ENCODE measurements around the gene GPR55. TPM values are rescaled to one million over a fixed set of nuclear protein-coding genes. Genes with fewer than 3 reads are reported as not detected.

The GPR55 gene
- total RNA-seq, 4 donors from 2014 or later = 0.61 to 0.88 (median 0.78) TPM

DNA sequence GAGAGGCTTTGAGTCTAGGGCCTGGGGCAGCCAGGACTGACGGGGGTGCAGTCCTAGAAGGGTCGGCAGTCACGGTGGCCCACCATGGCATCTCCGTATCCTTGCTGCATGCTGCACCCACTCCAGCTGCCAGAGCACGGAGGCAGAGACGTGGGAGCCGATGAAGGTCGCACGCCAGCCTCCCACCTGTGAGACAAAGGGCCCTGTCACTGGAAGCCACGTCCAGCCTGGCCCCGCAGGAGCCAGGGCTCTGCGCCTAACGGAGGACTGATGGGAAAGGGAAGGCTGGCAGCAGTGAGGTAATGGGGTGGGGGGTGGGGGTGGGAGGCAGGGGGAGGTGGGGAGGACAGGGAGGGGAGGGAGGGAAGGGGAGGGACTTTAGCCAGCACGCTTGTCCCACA, 38.4 kb downstream of the GPR55 start:
- intact Hi-C loops (cut with DNase I) = no loop called here
- H3K27ac ChIP-seq = no peak overlapping the region
- H3K4me1 ChIP-seq = no peaks in the 10 kb centered on the region
- H3K27me3 ChIP-seq = no peaks in the 10 kb centered on the region
- no peak for TF ChIP-seq POLR2A (IDR thresholded peaks at IDR 0.05)
- TF ChIP-seq, protein P1, sequence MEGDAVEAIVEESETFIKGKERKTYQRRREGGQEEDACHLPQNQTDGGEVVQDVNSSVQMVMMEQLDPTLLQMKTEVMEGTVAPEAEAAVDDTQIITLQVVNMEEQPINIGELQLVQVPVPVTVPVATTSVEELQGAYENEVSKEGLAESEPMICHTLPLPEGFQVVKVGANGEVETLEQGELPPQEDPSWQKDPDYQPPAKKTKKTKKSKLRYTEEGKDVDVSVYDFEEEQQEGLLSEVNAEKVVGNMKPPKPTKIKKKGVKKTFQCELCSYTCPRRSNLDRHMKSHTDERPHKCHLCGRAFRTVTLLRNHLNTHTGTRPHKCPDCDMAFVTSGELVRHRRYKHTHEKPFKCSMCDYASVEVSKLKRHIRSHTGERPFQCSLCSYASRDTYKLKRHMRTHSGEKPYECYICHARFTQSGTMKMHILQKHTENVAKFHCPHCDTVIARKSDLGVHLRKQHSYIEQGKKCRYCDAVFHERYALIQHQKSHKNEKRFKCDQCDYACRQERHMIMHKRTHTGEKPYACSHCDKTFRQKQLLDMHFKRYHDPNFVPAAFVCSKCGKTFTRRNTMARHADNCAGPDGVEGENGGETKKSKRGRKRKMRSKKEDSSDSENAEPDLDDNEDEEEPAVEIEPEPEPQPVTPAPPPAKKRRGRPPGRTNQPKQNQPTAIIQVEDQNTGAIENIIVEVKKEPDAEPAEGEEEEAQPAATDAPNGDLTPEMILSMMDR (IDR thresholded peaks at IDR 0.05) = no peak
- DNase-seq = no peak
- H3K36me3 ChIP-seq = no peaks in the 10 kb centered on the region
- H3K4me3 ChIP-seq = no peak overlapping the region
- WGBS, 2 donors = 81 to 93% methylated on average over 4 to 5 of the region's 14 CpGs
- H3K9me3 ChIP-seq = no peaks in the 10 kb centered on the region

DNA sequence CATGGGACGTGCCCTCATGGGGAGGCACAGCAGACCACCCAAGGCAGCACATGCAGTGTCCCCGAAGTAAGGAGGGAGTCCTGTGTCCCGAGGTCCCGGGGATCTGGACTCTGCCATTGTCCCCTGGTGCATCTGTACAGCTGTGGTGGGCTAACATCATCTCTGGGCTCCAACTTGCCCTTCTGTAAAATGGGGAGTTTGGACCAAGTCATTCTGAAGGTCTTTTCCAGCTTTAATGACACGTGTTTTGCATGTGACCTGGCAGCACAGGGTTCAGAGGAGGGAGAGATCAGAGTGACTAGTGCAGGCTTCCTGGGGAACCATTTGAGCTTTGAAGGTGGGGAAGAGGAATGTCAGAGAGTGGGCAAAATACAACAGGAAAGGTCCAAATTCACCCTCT, 38.8 kb downstream of the GPR55 start:
- H3K27ac ChIP-seq = no peak overlapping the region
- H3K9me3 ChIP-seq = no peaks in the 10 kb centered on the region
- H3K27me3 ChIP-seq = no peaks in the 10 kb centered on the region
- DNase-seq = no peak
- no peak for TF ChIP-seq POLR2A (IDR thresholded peaks at IDR 0.05)
- TF ChIP-seq, protein P1 (IDR thresholded peaks at IDR 0.05) = no peak
- no peak overlapping the region for H3K4me3 ChIP-seq
- intact Hi-C loops (cut with DNase I) = no loop called here
- no peaks in the 10 kb centered on the region for H3K4me1 ChIP-seq
- 57% methylated on average over 1 of the region's 5 CpGs; no CpG with 5 or more reads in 1 of the 2 donors for WGBS, 2 donors
- no peaks in the 10 kb centered on the region for H3K36me3 ChIP-seq

- H3K27me3 ChIP-seq = no peaks in the 10 kb centered on the region
- DNase-seq = no peak
- no peaks in the 10 kb centered on the region for H3K36me3 ChIP-seq
- 54 to 56% methylated on average over 7 to 10 of the region's 11 CpGs for WGBS, 2 donors
- no peaks in the 10 kb centered on the region for H3K4me1 ChIP-seq
- TF ChIP-seq, protein P1 (IDR thresholded peaks at IDR 0.05) = no peak
- no peak for TF ChIP-seq POLR2A (IDR thresholded peaks at IDR 0.05)
- H3K4me3 ChIP-seq = no peak overlapping the region
- no peak overlapping the region for H3K27ac ChIP-seq
- intact Hi-C loops (cut with DNase I) = no loop called here
- no peaks in the 10 kb centered on the region for H3K9me3 ChIP-seq
Measured at GRCh38 chr2:230885463-230886130, 39.4 kb downstream of the GPR55 start.

- no peak overlapping the region for H3K27ac ChIP-seq
- intact Hi-C loops (cut with DNase I) = no loop called here
- H3K4me3 ChIP-seq = no peak overlapping the region
- 65 to 78% methylated on average over 5 to 7 of the region's 7 CpGs for WGBS, 2 donors
- peaks cover 0 to 14% (median 0%) of the 10 kb centered on the region in 3 donors for H3K36me3 ChIP-seq
- TF ChIP-seq POLR2A (IDR thresholded peaks at IDR 0.05) = no peak
- TF ChIP-seq, protein P1 (IDR thresholded peaks at IDR 0.05) = no peak
- no peak for DNase-seq
- H3K4me1 ChIP-seq = no peaks in the 10 kb centered on the region
- H3K9me3 ChIP-seq = no peaks in the 10 kb centered on the region
- H3K27me3 ChIP-seq = no peaks in the 10 kb centered on the region
Measured at GRCh38 chr2:230881840-230882239, 43.2 kb downstream of the GPR55 start.

- intact Hi-C loops (cut with DNase I) = no loop called here
Measured at GRCh38 chr2:230879891-230880290, 45.2 kb downstream of the GPR55 start.

More at GRCh38 chr2:230879891-230880290, 45.2 kb downstream of the GPR55 start:
- Histone ChIP-seq H3K27me3 (no peaks in the 10 kb centered on the region), H3K4me3 (no peak overlapping the region), H3K4me1 (no peaks in the 10 kb centered on the region), H3K27ac (no peak overlapping the region), H3K9me3 (no peaks in the 10 kb centered on the region), H3K36me3 (peaks cover 0 to 29% (median 0%) of the 10 kb centered on the region in 3 donors)
- DNase-seq = no peak
- TF ChIP-seq, protein P1 (IDR thresholded peaks at IDR 0.05) = no peak
- no peak for TF ChIP-seq POLR2A (IDR thresholded peaks at IDR 0.05)
- WGBS, 2 donors = 80 to 86% methylated on average over 9 of the region's 9 CpGs
